GM12873 (cell line): ENCODE measurements around the gene RNU5B-1.

Source experiments
- CTCF ChIP-seq: IDR thresholded peaks from 2 replicates; pipeline ENCODE4 v1.5.1; 2012; ENCODE audit warnings: low read depth, mild to moderate bottlenecking, moderate library complexity, low read length, control low read depth; ENCODE audit not compliant: insufficient read depth; ENCODE audit errors: missing control alignments

The RNU5B-1 gene

GRCh38 chr15:65290228-65290627, 14.2 kb upstream of the RNU5B-1 start:
- no peak for TF ChIP-seq CTCF

DNA sequence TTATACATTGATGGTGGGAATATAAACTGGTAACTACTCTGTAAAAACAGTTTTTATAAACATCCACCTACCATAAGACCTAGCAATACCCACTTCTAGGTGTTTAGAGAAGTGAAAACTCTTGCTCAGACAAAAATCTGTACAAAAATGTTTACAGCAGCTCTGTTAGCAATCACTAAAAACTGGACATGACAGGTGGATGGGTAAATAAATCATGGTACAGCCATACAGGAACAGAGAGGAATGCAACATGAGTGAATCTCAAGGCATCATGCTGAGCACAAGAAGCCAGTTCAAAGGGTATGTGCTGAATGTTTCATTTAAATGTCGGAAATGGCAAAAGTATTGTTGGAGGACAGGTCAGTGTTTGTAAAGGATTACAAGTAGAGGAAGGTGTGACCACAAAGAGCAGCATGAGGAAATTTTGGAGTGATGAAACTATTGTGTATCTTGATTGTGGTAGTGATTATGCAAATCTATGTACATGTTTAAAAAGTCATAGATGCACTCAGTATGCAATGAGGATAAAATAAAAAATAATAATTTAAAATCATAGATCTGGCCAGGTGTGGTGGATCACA, 11.4 kb upstream of the RNU5B-1 start:
- TF ChIP-seq CTCF: no peak

- TF ChIP-seq CTCF: no peak
Observed at GRCh38 chr15:65298731-65299130, 5.7 kb upstream of the RNU5B-1 start.

GRCh38 chr15:65300924-65301441, 3.5 kb upstream of the RNU5B-1 start:
- no peak for TF ChIP-seq CTCF

DNA sequence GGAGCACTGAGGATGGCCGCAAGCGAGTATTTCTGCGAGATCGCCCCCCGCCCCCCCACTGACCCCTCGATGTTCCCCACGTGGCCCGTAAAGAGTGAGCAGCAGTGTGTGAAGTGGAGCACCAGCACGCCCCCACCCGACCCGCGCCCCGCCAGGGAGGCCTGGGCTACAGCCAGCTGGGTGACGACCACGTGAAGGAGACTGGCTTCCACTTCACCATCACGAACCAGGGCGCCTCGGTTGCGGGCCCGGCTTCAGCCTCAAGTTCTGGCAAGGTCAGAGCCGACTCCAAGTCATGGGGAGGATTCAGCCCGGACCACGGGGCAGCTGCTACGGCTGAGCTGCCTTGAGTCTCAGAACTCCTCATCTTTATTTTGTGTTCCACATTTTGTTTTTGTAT, 2.4 kb upstream of the RNU5B-1 start:
- no peak for TF ChIP-seq CTCF

DNA sequence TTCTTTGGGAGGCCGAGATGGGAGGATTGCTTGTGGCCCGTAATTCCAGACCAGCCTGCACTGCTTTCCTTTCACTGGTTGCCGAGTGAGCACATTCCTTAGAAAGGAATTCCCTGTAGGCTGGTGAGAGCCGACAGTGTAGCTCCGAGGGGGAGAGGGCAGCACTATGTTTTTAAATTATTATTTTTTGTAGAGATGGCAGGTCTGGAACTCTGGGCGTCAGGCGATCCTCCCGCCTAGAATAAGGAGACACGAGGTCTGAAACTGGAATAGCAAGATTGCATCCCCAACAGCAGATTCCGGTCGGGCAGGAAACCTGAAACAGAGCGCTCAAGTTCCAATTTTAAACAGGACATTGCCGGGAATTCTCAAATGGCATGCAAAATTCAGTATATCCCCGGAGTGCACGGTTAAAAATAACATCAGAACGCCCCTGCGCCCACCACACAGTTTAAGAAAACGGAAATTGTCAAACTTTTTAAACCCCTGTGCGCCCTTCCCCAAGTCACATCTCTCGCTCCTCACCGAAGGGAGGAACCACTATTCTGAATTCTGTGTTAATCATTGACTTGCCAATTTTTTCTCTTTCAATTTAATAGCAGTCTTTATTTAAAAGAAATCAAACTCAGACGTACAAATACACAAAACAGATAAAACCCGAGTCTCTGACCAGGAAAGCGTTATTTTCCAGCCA, 643 bp upstream of the RNU5B-1 start:
- TF ChIP-seq CTCF: no peak

GRCh38 chr15:65305150-65305758, 777 bp downstream of the RNU5B-1 start:
- no peak for TF ChIP-seq CTCF
